Caki2 (cell line): ENCODE measurements around the gene CLEC19A. TPM values are rescaled to one million over a fixed set of nuclear protein-coding genes. Genes with fewer than 3 reads are reported as not detected.

Experiments
- DNase-seq: peaks from one replicate; pipeline ENCODE4 v3.0.0-alpha.2; 2015; ENCODE audit warnings: low read depth
- in situ Hi-C: cut with HindIII; loops from 2 replicates; pipeline ENCODE4 v1.10.0; 2016; ENCODE audit warnings: low sequenced_read_pairs, low pct_unique_long_range_greater_than_20kb, mixed read lengths
- total RNA-seq: library from RNA; depleted of rRNA; stranded (reverse); fragments of >200 nt; shearing (Covaris generic); gene quantifications from 2 replicates; pipeline ENCODE4 v1.2.3, GENCODE V29; 2014; ENCODE audit warnings: low replicate concordance

The CLEC19A gene
- total RNA-seq, 1 experiment from 2014 or later: not detected

DNA sequence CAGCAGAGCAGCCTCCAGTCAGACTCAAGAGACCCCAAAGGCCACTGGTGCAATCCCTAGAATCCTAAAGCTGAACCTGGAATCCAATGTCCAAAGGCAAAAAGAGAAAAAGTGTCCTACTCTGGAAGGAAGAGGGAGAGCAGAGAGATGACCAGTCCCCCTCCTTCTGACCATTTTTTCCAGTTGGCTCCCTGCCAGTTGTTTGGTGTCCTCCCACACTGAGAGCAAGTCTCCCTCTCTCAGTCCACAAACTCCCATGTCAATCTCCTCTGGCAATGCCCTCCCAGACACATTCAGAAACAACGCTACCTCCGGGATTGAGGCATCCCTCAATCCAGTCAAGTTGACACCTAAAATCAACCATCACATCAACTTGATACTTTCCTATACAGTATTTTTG, 4.3 kb upstream of the CLEC19A start:
- DNase-seq: no peak

DNA sequence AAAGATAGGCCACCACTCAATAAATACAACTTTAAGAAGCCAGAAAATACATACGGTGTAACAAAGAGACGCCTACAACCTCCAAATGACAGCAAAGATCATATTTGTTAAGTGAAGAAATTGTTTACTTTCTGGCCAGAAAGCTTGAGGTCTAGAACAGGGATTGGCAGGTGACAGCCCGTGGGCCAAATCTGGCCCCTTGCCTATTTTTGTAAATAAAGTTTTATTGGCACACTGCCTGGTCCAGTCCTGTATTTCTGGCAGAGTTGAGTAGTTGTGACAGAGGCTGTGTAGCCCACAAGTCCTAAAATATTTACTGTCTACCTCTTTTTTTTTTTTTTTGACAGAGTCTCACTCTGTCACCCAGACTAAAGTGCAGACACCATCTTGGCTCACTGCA, 3.4 kb upstream of the CLEC19A start:
- in situ Hi-C loops: no loop called here
- no peak for DNase-seq

More for the DNA sequence above, 4.3 kb upstream of the CLEC19A start:
- in situ Hi-C loops: no loop called here

DNA sequence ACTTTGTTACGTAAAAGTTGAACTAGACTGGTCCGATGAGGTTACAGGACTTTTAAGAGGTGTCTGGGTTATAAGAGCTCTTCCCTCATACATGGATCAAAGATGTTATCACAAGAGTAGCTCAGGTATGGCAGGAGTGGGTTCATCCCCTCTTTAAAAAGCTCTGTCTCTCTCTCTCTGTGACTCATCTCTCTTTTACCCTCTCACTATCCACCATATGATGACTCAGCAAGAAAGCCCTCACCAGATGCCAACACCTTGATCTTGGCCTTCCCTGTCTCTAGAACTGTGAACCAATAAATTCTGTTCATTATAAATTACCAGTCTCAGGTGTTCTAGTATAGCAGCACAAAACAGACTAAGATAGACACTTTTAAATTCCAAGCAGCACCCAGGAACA, 1.9 kb upstream of the CLEC19A start:
- in situ Hi-C loops: no loop called here

DNA sequence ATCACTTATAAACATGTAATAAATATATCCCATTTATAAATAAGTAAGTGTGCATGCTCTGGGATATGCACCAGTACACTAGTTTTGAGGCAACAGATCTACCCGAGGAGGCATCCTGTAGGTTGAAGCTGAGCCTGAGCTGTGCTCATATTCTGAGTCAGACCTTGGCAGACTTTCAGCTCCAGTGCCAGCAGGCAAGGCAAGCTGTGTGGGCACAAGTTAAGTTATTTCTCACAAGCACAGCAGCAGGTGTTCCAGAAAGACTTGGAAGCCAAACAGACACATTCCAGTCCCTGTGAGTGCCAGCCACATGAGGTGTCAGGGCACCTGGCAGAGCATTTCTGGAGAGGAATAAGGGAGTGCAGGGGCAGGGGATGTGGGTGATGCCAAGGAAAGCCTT, 1.3 kb upstream of the CLEC19A start:
- peak; percentile 24 for DNase-seq
- in situ Hi-C loops: no loop called here

More for the DNA sequence above, 1.9 kb upstream of the CLEC19A start:
- no peak for DNase-seq

DNA sequence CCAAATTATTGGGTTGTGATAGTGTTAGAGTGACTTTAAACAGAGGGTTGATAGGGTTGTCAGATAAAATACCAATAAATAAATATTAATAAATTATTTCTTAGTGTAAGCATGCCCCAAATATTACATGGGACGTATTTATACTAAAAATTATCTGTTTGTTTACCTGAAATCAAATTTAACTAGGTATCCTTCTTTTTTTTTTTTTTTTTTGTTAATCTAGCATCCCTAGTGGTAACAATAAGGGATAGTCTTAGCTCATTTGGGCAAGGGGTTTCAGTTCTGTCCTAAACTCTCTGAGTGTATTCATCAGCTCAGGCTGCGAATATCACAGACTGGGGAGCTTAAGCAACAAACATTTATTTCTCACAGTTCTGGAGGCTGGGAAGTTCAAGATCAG, 1.3 kb downstream of the CLEC19A start:
- DNase-seq: no peak
- in situ Hi-C loops: no loop called here

- DNase-seq: no peak
- in situ Hi-C loops: no loop called here
These were observed 1.7 kb downstream of the CLEC19A start for GRCh38 chr16:19287241-19287640.

DNA sequence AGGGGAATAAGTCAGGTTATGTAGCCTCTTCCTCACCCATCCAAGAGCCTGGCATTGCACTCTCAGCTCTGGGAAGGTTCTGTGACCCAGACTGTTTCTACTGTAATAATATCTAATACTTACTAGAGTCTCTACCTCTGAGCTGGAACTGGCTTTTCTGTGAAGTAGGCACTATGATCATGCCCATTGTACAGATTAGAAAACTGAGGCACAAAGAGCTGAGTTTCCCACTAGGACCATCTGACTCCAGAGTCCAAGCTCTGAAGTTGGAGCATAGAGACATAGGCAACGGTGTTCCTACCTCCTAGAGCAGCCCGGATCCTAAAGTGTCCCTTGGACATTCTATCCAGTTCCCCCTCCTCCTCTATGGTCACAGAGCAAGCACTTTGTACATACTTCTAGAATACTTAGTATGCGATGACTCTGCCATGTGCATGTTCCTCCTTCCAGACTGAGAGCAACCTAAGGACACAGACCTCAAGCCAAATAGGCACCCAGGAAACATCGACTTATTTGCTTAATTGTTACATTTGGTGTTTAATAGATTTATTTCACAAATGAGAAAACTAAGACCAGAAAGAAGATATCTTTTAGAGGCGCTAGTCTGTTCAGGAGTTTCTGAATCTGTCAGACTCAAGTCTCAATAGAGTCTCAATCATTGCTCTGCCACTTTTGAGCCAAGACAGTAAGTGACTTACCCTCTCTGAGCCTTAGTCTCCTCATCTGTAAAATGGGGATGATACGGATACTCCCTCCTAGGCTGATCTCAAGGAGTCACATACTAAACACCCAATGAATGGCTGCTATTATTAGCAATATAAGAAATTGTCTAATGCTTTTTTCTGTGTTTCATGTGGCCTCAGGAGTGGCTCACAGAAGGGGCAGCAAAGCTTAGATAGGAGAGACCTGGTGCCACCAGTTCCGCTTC, 3.6 kb downstream of the CLEC19A start:
- in situ Hi-C loops: no loop called here
- no peak for DNase-seq

GRCh38 chr16:19289811-19290485, 4.4 kb downstream of the CLEC19A start:
- no peak for DNase-seq
- in situ Hi-C loops: no loop called here

- in situ Hi-C loops: no loop called here
- DNase-seq: no peak
These were observed 5.3 kb downstream of the CLEC19A start for GRCh38 chr16:19290860-19291259.

- in situ Hi-C loops: no loop called here
- DNase-seq: peak; percentile 49
These were observed 5.9 kb downstream of the CLEC19A start for GRCh38 chr16:19291475-19291874.

GRCh38 chr16:19292186-19292585, 6.7 kb downstream of the CLEC19A start:
- in situ Hi-C loops: no loop called here
- no peak for DNase-seq

DNA sequence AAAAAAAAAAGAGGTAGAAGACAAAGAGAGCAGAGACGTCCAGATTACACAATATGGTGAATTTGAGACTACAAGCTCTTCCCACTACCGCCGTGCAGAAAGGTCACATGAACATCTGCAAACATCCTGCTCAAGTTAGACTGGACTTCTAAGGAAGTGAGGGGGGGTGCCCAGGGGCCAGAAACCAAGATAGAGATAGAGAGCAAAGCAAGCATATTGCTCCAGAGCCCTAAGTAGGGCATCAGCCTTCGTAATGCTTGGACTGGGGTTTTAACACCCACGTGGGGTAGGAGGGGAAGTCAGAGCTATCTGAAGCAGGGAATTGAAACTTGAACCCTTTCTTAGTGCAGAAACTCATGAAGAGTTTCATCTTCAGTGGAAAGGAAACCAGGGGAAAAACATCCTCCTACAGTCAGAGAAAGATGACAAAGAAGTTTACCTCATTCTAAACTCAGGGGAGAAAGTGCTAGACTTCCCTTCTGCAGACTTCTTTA, 8.7 kb downstream of the CLEC19A start:
- in situ Hi-C loops: no loop called here
- DNase-seq: no peak

DNA sequence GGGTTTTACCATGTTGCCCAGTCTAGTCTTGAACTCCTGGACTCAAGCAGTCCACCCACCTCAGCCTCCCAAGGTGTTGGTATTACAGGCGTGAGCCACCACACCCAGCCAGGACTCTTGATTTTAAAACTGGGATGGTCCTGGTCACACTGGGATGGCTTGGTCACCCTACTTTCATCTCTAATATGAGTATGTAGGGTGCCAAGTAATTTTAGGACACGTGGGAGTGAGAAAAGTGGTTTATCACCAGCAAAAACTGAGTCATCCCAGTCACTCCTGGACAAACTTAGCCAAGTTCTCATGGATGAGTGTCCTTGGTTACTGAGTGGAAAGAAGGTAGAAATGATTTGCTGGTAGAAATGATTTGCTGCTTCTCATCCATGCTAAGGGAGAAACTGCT, 9.9 kb downstream of the CLEC19A start:
- DNase-seq: no peak
- in situ Hi-C loops: no loop called here

DNA sequence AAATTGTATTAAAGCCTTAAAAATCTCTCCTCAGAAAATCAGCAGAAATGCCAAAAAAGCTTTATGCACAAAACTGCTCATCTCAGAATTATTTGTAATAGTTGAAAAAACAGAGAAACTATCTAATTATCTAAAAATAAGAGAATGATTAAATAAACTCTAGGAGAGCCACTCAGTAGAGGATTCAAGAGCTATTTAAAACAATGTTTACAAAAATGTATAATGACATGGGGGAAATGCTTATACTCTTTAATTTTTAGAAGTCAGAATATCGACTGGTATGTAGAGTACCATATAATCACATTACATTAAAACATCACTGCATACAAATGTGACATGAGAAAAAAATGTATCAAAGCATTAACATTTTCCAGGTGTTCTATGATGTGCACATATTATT, 11.9 kb downstream of the CLEC19A start:
- no peak for DNase-seq
- in situ Hi-C loops: no loop called here

DNA sequence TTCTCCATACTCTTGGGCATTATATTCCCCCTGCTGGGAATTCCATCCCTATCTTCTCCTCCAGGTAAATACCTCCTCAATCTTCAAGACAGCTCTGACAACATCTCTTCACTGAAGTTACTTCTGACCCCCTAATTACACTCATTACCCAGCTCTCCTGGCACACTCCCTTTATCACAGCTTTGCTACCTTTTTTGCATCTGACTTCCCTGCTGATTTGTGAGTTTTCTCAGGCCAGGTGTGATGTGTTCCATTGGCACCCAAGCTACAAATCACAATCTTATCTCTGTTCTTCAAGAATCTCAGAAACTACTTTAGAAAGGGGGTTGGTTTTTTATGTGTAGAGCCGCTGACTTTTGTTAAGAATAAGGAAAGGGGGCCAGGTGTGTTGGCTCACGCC, 14.0 kb downstream of the CLEC19A start:
- in situ Hi-C loops: no loop called here
- DNase-seq: no peak

DNA sequence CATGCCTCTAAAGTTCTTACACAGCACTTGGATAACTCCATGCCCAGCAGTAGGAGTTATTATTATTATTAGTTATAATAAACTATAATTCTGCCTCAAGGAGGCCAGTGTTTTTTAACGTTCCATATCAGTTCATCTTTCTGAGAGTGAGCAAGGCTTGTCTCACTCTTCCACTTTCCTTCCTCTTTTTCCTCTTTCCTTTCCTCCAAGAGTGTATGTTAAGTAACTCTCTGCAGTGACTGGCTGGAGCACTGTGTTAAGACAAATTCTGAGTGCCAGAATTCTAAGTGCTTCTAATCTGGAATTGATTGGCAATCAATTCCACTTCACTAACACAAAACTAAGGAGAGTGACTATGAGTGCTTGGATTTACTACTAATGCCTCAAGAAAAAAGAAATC, 16.4 kb downstream of the CLEC19A start:
- no peak for DNase-seq
- in situ Hi-C loops: no loop called here

GRCh38 chr16:19304750-19305149, 19.2 kb downstream of the CLEC19A start:
- DNase-seq: peak; percentile 39
- in situ Hi-C loops: no loop called here

DNA sequence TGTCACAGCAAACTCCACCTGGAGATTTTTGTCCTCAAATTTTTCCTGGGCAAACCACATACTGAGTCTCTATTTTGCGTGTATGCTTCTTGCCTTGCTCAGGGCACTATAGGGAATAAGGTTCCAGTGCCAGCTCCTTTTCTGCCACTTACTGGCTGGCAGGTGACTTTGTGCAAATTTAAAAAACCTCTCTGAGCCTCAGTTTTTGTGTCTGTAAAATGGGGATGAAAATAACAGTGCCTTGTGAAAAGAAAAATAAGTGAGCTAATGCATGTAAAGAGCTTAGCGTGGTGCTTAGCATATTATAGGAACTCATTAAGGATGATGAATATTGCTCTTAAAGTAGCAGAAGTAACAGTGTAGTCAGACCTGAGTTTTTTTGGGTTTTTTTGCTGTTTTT, 19.9 kb downstream of the CLEC19A start:
- no peak for DNase-seq
- in situ Hi-C loops: no loop called here

DNA sequence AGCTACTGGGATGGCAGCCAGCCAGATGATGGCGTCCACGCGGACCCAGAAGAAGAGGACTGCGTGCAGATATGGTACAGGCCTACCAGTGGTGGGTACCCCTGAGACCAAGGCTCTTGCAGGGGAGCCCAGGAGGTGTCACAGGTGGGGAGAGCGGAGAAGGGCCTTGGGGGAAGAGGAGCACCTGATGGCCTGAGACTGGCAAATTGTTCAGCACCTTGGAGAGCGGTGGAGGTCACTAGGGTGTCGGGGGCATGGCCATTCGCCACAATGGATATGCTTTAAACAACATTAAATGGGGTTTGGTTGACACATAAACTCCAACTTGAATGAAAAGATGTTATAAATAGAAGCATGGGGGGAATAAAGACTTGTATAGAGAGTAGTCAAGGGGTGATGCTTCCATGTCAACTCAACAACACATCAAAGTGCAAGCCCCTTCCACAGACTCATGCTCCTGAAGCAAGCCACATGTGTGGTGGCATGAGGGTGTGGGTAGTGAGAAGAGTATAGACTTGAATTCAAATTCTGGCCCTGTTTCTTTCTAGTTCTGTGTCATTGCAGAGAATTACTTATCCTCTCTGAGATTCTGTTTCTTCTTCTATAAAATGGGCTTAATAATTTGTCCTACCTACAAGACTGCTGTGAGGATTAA, 22.2 kb downstream of the CLEC19A start:
- in situ Hi-C loops: no loop called here
- peak; percentile 42 for DNase-seq
